Measurements from ENCODE around the gene LEMD1. TPM values are rescaled to one million over a fixed set of nuclear protein-coding genes. Genes with fewer than 3 reads are reported as not detected.

Gene LEMD1
- total and polyA plus RNA-seq, 8 donors = 0.28 to 0.32 TPM; not detected in 6

GRCh38 chr1:205458777-205459566, 37.1 kb upstream of the LEMD1 start:
- no peak for TF ChIP-seq CTCF (IDR thresholded peaks at IDR 0.05)
- 40 to 47% methylated on average over 6 of the region's 6 CpGs for WGBS, 2 donors
- peak in 2 of 6 donors; percentile 49 to 51 for DNase-seq
- H3K27ac ChIP-seq = no peak overlapping the region
- ATAC-seq = peak; percentile 57 to 95 (median 78)
- H3K4me1 ChIP-seq = peaks cover 0 to 10% (median 4%) of the 10 kb centered on the region in 3 donors
- intact Hi-C loops (cut with DNase I) = no loop called here
- no peaks in the 10 kb centered on the region for H3K36me3 ChIP-seq
- no peaks in the 10 kb centered on the region for H3K9me3 ChIP-seq
- no peak overlapping the region for H3K4me3 ChIP-seq
- H3K27me3 ChIP-seq = peaks cover 0 to 22% (median 8%) of the 10 kb centered on the region in 4 donors
- FAIRE-seq = no peak

- FAIRE-seq = no peak
- no peak overlapping the region for H3K27ac ChIP-seq
- H3K4me3 ChIP-seq = peak overlapping the region in 2 of 4 donors; percentile 5 to 36
- H3K36me3 ChIP-seq = no peaks in the 10 kb centered on the region
- peaks cover 0 to 10% (median 4%) of the 10 kb centered on the region in 3 donors for H3K4me1 ChIP-seq
- no peaks in the 10 kb centered on the region for H3K9me3 ChIP-seq
- peak in 1 of 6 donors; percentile 76 for DNase-seq
- intact Hi-C loops (cut with DNase I) = no loop called here
- peak in 3 of 4 donors; percentile 34 to 61 (median 43) for ATAC-seq
- 4% methylated on average over 49 to 73 of the region's 74 CpGs for WGBS, 2 donors
- peaks cover 0 to 30% (median 8%) of the 10 kb centered on the region in 4 donors for H3K27me3 ChIP-seq
- TF ChIP-seq CTCF (IDR thresholded peaks at IDR 0.05) = no peak
Measured at GRCh38 chr1:205456868-205457745, 35.3 kb upstream of the LEMD1 start.

- intact Hi-C loops (cut with DNase I) = no loop called here
- peak; percentile 22 to 51 (median 28) for ATAC-seq
- peak overlapping the region in 2 of 4 donors; percentile 5 to 36 for H3K4me3 ChIP-seq
- H3K4me1 ChIP-seq = peaks cover 0 to 10% (median 4%) of the 10 kb centered on the region in 3 donors
- TF ChIP-seq CTCF (IDR thresholded peaks at IDR 0.05) = no peak
- peaks cover 0 to 30% (median 8%) of the 10 kb centered on the region in 4 donors for H3K27me3 ChIP-seq
- FAIRE-seq = no peak
- H3K27ac ChIP-seq = no peak overlapping the region
- no peaks in the 10 kb centered on the region for H3K36me3 ChIP-seq
- H3K9me3 ChIP-seq = no peaks in the 10 kb centered on the region
- peak in 1 of 6 donors; percentile 69 for DNase-seq
- 1 to 2% methylated on average over 32 to 47 of the region's 47 CpGs for WGBS, 2 donors
Measured at GRCh38 chr1:205456383-205456867, 34.6 kb upstream of the LEMD1 start.

GRCh38 chr1:205455581-205456382, 33.9 kb upstream of the LEMD1 start, which contains the start of gene BLACAT1:
BLACAT1 (minus strand) TSS chr1:205456045.
- TF ChIP-seq CTCF (IDR thresholded peaks at IDR 0.05) = no peak
- no peaks in the 10 kb centered on the region for H3K36me3 ChIP-seq
- WGBS, 2 donors = 5% methylated on average over 51 to 53 of the region's 53 CpGs
- DNase-seq (peak in 1 of 6 donors; percentile 51), FAIRE-seq (no peak), ATAC-seq (no peak)
- H3K4me1 ChIP-seq = peaks cover 0 to 10% (median 4%) of the 10 kb centered on the region in 3 donors
- peaks cover 0 to 30% (median 8%) of the 10 kb centered on the region in 4 donors for H3K27me3 ChIP-seq
- H3K4me3 ChIP-seq = peak within 1 kb of the TSS in 2 of 4 donors; percentile 5 to 36
- intact Hi-C loops (cut with DNase I) = no loop called here
- no peak within 1 kb of the TSS for H3K27ac ChIP-seq
- H3K9me3 ChIP-seq = no peaks in the 10 kb centered on the region

Data from pancreas (tissue), 10 donors.